DND-41 (cell line): Measurements from ENCODE around the gene SYNC.

Source experiments
- CTCF ChIP-seq: IDR thresholded peaks from 2 replicates; pipeline ENCODE4 v1.5.1; 2012; ENCODE audit warnings: borderline replicate concordance, low read length, moderate library complexity, mild to moderate bottlenecking; ENCODE audit not compliant: poor library complexity, severe bottlenecking; ENCODE audit errors: extremely low read depth
- EZH2 ChIP-seq: IDR thresholded peaks from 3 replicates; pipeline ENCODE4 v1.6.1; 2012; ENCODE audit warnings: borderline replicate concordance, low read depth, mild to moderate bottlenecking, moderate library complexity, low read length, inconsistent platforms; ENCODE audit not compliant: severe bottlenecking

DNA sequence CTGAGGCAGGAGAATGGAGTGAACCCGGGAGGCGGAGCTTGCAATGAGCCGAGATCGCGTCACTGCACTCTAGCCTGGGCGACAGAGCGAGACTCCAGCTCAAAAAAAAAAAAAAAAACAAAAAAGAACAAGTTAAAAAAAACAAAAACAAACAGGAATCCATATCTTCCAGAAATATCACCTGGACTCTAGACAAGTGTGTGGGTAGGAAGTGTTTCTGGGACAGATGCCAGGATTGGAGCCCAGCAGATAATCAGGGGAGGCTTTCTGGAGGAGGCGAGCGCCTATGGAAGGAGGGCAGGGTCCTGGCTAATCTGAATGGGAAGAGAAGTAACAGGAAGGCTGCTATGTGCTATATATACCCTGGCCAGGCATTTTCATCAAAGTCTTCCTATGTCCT lies 43.6 kb upstream of the SYNC start:
- TF ChIP-seq CTCF (no peak), EZH2 (no peak)
